ENCODE data around the gene SSBP3. TPM values are rescaled to one million over a fixed set of nuclear protein-coding genes. Genes with fewer than 3 reads are reported as not detected.

SSBP3 gene
- total RNA-seq, 1 experiment from 2014 or later = 26.5 TPM

- ChIA-PET CTCF (no interaction called here), POLR2A (ENCODE audit: unreplicated experiment) (no interaction called here)
- no peak overlapping the region for H3K4me2 ChIP-seq
- no peak overlapping the region for H2AFZ ChIP-seq
- no peaks in the 10 kb centered on the region for H3K36me3 ChIP-seq (ENCODE audit: low read depth)
- BruUV-seq (replicated peaks) = no TSS peak
- no peaks in the 10 kb centered on the region for H3K79me2 ChIP-seq (ENCODE audit: low read depth)
- no peaks in the 10 kb centered on the region for H3K9me2 ChIP-seq (ENCODE audit: insufficient read depth)
- intact Hi-C loops (cut with micrococcal nuclease; ENCODE audit: unreplicated experiment) = no loop called here
- no peak overlapping the region for H3K4me3 ChIP-seq
- H3K27me3 ChIP-seq (ENCODE audit: insufficient read depth, low read depth) = no peaks in the 10 kb centered on the region
- H3K4me1 ChIP-seq (replicated peaks; ENCODE audit: insufficient read depth) = peaks cover 10% of the 10 kb centered on the region
- H4K20me1 ChIP-seq (ENCODE audit: insufficient read depth) = no peaks in the 10 kb centered on the region
- DNase-seq = no peak
- no peaks in the 10 kb centered on the region for H3F3A ChIP-seq (ENCODE audit: insufficient read depth, low read depth)
- no peak overlapping the region for H3K27ac ChIP-seq
- H3K9me3 ChIP-seq (ENCODE audit: insufficient read depth, low read depth) = no peaks in the 10 kb centered on the region
- TF ChIP-seq CTCF (conservative IDR thresholded peaks at IDR 0.05) (no peak), EZH2 (IDR thresholded peaks at IDR 0.05; ENCODE audit: low read depth) (no peak)
Measured at GRCh38 chr1:54374766-54375165, 31.4 kb downstream of the SSBP3 start.

- Histone ChIP-seq H3K4me2 (no peak overlapping the region), H3K9me2 (ENCODE audit: insufficient read depth) (no peaks in the 10 kb centered on the region), H3K36me3 (ENCODE audit: low read depth) (no peaks in the 10 kb centered on the region), H3F3A (ENCODE audit: insufficient read depth, low read depth) (no peaks in the 10 kb centered on the region), H3K4me1 (replicated peaks; ENCODE audit: insufficient read depth) (peaks cover 10% of the 10 kb centered on the region), H4K20me1 (ENCODE audit: insufficient read depth) (no peaks in the 10 kb centered on the region), H3K9me3 (ENCODE audit: insufficient read depth, low read depth) (no peaks in the 10 kb centered on the region), H3K79me2 (ENCODE audit: low read depth) (no peaks in the 10 kb centered on the region), H3K27me3 (ENCODE audit: insufficient read depth, low read depth) (no peaks in the 10 kb centered on the region), H3K27ac (no peak overlapping the region), H3K4me3 (no peak overlapping the region), H2AFZ (no peak overlapping the region)
- no TSS peak for BruUV-seq (replicated peaks)
- intact Hi-C loops (cut with micrococcal nuclease; ENCODE audit: unreplicated experiment) = no loop called here
- TF ChIP-seq CTCF (conservative IDR thresholded peaks at IDR 0.05) (no peak), EZH2 (IDR thresholded peaks at IDR 0.05; ENCODE audit: low read depth) (no peak)
- ChIA-PET CTCF (no interaction called here), POLR2A (ENCODE audit: unreplicated experiment) (no interaction called here)
- DNase-seq = no peak
Measured at GRCh38 chr1:54372978-54373377, 33.2 kb downstream of the SSBP3 start.

GRCh38 chr1:54371942-54372275, 34.3 kb downstream of the SSBP3 start:
- Histone ChIP-seq H3K36me3 (ENCODE audit: low read depth) (no peaks in the 10 kb centered on the region), H3K9me3 (ENCODE audit: insufficient read depth, low read depth) (no peaks in the 10 kb centered on the region), H2AFZ (no peak overlapping the region), H3K4me2 (no peak overlapping the region), H3K4me1 (replicated peaks; ENCODE audit: insufficient read depth) (peaks cover 3% of the 10 kb centered on the region), H4K20me1 (ENCODE audit: insufficient read depth) (no peaks in the 10 kb centered on the region), H3K27ac (no peak overlapping the region), H3K4me3 (no peak overlapping the region), H3K27me3 (ENCODE audit: insufficient read depth, low read depth) (no peaks in the 10 kb centered on the region), H3K9me2 (ENCODE audit: insufficient read depth) (no peaks in the 10 kb centered on the region), H3K79me2 (ENCODE audit: low read depth) (no peaks in the 10 kb centered on the region), H3F3A (ENCODE audit: insufficient read depth, low read depth) (no peaks in the 10 kb centered on the region)
- ChIA-PET CTCF (no interaction called here), POLR2A (ENCODE audit: unreplicated experiment) (no interaction called here)
- no peak for DNase-seq
- intact Hi-C loops (cut with micrococcal nuclease; ENCODE audit: unreplicated experiment) = no loop called here
- BruUV-seq (replicated peaks) = no TSS peak
- TF ChIP-seq EZH2 (IDR thresholded peaks at IDR 0.05; ENCODE audit: low read depth) (no peak), CTCF (conservative IDR thresholded peaks at IDR 0.05) (no peak)
